HG03097 (cell line): ENCODE data around the gene MYBPC3.

ENCODE experiments used
- ATAC-seq: cut with Tn5 transposase; IDR thresholded peaks from one replicate; pipeline ENCODE4 v1.9.1; 2021; ENCODE audit not compliant: unreplicated experiment, low FRiP score

The MYBPC3 gene

GRCh38 chr11:47352556-47352955 is at the start of gene MYBPC3:
Gene MYBPC3, minus strand, starts transcription at chr11:47352702. Its CDS starts 55 bp downstream, at chr11:47352647.
- ATAC-seq = no peak

DNA sequence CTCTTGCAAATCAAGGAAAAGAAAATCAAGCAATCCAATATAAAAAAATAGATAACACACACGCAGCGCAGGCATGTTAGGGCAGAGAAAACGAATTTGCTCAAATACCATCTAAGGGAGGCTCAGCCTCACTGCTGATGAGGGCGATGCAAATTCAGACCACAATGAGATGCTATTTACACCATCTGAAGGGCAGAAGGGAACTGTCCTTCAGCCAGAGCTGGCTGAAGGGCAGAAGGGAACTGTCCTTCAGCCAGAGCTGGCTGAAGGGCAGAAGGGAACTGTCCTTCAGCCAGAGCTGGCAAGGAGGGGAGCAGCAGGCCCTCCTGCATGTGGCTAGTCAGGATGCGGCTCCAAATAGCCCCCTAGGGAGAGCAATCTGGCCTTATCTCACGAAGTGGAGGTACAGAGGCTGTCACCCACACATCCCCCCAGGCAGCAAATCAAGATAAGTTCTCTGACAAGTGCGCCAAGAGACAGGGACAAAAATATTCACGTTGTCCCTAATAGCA is 48.3 kb upstream of the MYBPC3 start:
- peak; percentile 58 for ATAC-seq

GRCh38 chr11:47399860-47400767 is 47.6 kb upstream of the MYBPC3 start:
- ATAC-seq = peak; percentile 33

DNA sequence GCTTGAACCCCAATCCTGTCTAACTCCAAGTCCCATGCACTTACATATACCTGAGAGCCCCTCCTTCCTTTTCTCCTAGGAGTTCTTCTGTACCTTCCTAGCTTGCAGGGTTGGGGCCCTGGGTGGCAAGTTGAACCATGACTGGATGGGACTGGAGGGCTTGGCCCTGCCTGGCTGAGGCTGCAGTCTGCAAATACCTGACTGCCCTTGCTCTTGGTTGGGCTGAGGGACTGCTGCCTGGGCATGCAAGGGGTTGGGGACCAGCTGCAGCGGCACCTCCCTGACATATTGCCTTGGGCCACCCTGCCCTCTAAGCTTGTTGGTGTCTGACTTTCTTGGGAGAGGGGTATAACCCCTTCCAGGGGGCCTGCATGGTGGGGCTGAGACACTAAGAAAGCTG is 46.0 kb upstream of the MYBPC3 start:
- no peak for ATAC-seq

DNA sequence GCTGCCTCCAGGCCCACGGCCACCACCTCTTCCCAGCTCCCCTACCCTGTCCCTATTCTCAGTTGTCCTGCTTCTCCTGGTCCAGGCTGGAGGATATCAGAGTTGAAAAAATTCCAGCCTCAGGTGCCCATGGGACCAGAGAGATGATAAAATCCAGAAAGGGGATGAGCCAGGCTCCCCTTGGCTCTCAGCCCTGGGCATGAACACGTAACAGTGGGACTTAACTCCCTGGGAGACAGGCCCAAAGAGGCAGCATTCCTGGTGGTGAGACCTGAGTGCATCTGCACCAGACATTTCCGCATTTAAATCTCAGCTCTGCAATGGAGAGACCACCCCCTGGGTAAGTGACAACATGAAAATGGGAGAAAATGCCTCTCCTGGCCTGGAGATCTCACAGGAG is 45.5 kb upstream of the MYBPC3 start:
- no peak for ATAC-seq

- no peak for ATAC-seq
Observed at GRCh38 chr11:47396049-47396320, 43.5 kb upstream of the MYBPC3 start.

- no peak for ATAC-seq
Observed at GRCh38 chr11:47395223-47396048, 42.9 kb upstream of the MYBPC3 start.

DNA sequence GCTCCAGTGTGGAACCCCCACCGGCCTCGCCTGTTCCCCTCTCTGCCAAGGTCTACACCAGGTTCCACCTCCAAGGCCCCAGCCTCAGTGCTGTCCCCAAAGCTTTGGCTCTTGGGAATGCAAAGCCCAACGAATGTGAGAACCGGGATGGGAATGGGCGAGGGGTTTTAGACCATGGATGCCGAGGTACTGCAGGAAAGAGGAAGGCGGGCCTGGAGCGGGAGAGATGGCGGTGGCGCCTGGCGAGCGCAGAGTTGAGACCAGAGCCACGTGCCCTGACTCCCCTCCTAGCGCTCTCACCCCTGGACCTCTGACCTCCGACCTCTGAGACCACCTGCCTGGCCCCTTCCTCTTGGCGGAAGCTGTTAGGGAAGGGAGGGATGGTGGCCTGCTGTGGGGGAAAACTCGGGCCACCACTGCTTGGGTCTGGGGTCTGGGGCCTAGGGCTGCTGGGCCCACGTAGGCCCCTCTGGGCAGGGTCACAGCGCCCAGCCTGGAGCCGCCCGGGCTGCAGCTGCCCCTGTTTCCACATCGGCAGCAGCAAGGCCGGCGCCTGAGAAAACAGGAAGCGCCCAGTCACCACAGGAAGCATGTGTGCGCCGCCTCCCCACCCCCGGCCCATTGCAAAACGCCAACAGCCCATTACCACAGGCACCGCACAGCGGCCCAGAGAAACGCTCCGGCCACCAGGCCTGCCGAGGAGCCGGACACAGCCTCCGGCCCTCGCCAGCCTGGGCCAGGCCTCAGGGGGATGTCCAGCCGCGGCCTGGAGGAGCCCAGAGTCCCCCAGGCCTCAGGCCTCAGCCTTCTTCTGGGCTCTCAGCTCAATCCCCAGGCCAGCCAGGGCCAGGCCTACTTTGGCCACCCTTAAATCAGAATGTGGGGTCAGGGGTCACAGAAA is 42.1 kb upstream of the MYBPC3 start:
- ATAC-seq = peak; percentile 41

DNA sequence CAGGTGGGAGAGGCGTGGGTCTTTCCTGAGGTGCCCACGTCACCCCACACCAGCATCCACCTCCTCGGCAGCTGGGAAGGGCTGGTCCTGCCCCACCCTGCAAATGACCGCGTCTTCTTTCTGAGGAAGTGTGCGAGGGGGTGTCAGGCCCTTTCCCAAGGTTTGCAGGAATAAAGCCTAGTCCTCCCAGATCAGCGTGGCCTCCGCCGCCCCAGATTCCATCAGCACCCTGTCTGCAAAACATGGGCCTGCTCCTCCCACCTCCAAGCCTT is 41.5 kb upstream of the MYBPC3 start:
- ATAC-seq = no peak

DNA sequence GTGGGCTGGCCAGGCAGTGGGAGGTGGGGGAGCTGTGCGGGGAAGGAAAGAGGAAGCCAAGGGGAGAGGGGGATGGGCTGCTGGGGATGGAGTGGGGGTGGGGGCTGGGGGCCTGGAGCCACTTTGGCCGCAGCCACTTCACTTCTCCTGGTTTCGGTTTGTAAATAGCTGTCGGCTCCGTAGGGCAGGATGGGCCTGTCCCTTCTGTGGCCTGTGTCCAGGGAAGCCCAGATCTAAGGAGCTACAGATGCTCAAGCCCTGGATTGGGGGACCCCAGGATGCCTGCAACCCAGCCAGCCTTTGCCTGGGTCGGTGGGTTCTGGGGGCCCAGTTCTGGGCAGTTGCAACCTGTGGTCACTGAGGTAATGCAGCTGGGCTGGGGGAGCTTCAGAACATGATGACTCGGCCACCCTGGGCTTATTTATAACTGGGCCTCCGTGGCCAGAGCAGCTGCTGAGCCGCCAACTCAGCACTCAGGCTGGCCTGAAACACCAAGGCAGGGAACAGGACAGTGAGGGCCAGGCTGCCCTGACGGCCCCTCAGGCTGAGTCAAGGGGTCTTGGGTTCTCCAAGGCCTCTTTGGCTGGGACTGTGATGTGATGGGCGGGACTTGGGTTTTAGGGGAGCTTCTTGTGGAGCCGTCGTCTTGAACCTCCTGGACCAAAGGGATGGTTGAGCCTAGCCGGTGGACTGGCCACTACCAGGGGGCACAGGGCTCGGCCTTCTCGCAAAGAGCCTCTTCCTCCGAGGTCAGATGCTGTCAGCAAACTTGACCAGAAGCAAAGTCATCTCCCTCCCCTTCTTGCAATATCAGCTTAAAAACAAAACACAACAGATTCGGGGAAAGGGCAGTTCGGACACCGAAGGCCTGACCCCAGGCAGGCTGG is 40.9 kb upstream of the MYBPC3 start:
- ATAC-seq = no peak

GRCh38 chr11:47392546-47393162 is 40.2 kb upstream of the MYBPC3 start:
- ATAC-seq = no peak

DNA sequence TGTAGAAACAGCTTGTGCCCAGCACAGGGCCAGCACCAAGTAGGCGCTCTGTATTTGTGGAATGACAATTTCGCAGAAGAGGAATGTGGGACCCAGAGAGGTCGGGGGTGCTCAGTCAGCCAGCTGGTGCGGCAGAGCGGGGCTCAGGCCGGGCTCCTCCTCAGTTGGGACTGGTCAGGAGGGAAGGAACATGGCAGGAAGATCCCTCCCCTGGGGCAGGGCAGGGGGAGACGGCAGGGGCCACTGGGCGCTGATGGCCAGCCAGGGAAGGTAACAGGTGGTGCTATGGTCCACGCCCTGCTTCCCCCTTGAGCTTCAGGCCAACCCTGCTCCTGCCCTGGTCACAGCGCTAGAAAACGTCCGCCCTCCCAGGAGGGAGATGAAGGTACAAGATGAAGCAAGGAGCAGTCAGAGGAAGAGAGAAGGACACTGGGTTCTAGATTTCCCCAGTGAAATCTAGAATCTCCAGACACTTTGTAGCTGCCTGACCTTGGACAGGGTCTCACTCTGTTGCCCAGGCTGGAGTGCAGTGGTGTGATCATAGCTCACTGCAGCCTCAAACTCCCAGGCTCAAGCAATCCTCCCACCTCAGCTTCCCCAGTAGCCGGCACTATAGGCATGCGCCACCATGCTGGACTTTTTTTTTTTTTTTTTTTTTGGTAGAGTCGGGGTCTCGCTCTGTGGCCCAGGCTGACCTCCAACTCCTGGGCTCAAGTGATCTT is 39.4 kb upstream of the MYBPC3 start:
- no peak for ATAC-seq

GRCh38 chr11:47391077-47391583 is 38.6 kb upstream of the MYBPC3 start:
- no peak for ATAC-seq

DNA sequence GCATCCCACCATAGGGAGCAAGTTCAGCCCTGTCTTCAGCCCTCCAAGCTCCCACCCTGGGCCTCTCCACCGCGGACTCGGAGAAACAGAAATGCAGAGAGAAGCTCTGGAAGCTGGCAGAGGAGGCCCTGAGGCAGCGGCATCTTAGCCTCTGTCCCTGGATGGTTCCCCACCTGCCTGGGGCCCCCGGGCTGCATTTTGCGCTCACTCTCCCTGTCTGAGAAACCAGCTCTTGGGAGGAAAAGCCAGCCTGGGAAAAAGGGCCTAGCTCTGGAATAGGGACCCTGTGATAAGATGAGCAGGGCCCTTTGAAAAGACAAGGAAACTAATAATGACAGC is 37.9 kb upstream of the MYBPC3 start:
- no peak for ATAC-seq

GRCh38 chr11:47389577-47390421 is 37.3 kb upstream of the MYBPC3 start:
- ATAC-seq = no peak

DNA sequence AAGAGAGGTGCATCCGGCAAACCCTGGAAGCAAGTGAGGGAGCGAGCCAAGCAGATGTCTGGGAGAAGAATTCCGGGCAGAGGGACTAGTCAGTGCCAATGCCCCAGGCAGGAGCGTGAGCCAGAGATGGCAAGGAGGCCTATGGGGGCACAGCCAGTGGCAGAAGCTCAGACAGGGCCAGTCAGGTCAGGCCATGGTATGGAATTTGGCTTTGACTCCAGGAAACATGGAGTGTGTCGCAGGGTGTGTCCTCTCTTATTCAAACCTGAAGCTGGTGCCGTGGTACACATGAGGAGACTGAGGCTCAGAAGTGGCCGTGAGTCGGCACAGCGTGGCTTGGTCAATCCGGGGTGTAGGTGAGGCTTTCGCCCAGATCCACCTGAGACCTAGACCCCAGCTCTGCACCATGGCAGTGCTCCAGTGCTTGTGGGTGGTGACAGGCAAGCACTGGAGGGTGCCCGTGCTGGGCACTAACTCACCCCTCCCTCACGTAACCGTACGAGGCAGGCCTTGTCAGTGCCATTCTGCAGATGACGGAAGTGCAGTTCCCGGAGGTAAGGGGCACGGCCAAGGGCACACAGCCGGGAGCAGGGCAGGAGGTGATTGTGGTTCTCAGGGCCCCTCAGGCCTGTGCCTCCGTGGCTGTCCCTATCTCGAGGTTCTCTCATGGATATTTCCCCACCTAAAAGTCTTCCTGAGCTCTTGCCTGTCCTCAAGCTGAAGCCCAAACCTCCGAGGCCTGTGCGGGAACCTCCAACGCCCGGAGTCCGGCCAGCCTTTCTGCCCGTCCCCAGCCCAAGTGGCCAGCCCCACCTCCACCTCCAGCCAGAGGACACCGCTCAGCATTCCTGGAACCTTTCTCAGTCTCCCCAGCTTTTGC is 36.4 kb upstream of the MYBPC3 start:
- ATAC-seq = no peak
